GM21717 (cell line): ENCODE data around the gene FABP1.

Experiments
- ATAC-seq: cut with Tn5 transposase; IDR thresholded peaks from one replicate; pipeline ENCODE4 v1.9.1; 2021; ENCODE audit warnings: mild to moderate bottlenecking, moderate library complexity; ENCODE audit not compliant: unreplicated experiment

Gene FABP1

DNA sequence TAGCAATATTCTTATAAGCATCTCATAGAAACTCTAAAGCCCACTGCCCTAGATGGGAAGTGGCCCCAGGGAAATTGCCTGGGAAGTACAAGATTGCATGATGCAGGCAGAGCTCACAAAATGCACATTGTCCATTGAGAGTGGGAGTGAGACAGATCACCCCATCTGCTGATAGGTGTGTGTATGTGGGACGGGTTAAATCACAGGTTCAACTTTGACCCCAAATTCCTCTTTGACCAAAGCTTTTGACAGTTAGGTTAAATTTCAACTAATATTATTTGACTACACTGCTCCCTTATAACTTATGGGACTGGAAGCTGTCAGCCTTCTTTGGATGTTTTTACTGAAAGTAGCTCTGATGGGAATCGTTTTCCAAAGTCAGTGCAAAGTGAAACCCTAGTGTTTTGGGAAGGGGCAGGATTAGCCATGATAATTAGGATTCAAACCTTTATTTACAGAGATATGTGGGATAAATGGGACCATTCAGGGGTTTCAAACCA is 11.4 kb upstream of the FABP1 start:
- ATAC-seq = no peak

DNA sequence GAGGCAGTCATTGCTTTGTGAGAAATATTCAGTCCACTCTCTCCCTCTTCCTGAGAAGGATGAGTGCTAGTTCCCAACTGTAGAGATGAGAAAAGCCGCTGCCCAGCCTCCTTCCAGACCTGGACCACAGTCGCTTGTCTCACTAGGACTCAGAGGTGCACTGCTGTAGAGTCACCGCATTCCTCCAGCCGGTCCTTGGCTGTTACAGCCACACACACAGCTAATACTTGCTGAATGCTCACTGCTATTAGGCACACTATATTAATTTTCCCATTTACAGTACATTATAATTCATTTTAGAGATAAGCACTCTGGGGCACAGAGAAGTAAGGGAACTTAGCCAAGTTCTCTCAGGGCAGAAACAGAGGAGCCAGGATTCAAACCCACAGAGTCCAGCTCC is 10.0 kb upstream of the FABP1 start:
- no peak for ATAC-seq

DNA sequence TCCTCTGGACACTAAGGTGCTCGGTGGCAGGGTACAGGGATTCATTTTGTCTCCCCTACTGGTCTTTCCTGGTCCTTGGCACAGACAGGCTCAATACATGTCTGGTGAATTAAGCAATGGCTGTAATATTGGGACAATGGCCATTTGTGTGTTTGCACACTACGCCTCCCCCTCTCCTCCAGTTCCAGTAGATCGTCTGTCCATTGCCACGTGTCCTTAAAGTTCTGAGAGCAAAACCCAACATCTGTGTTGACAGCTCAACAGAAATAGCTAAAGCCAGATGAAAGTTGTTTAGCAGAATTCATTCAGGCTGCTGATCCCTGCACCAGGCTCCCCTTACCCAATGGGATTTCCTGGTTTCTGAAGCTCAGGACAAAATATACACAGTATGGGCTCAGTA is 9.0 kb upstream of the FABP1 start:
- ATAC-seq = no peak

DNA sequence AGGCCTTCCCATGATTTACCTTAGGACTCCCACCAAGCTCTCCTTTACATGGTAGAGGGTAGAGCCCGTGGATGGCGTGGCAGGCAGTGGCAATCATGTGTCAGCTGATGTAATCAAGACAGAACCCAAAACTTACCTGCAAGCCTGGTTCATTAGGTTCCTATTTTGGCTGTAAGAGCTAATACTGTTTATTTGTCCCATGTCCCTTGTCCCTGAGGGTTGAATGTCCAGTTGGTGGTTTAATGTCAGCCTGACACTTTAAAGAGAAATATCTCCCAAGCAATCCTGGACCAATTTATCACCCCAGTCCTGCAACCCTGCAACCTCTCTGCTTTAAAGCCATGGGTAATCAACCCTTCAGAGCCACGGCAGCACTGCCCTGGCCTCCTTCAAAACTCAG is 6.0 kb upstream of the FABP1 start:
- no peak for ATAC-seq

DNA sequence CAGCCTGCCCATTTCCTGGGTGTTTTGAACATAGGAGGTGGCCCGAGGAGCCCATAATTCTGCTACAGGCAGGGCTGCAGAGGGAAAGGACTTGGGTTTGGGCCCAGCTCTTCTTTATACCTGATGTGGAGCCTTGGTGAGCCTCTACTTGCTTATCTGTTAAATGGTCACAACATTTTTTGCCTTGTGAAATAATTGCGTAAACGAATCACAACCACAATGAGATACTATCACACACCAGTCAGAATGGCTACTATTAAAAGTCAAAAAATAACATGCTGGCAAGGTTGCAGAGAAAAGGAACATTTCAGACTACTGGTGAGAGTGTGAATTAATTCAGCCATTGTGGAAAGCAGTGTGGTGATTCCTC is 4.1 kb upstream of the FABP1 start:
- no peak for ATAC-seq

DNA sequence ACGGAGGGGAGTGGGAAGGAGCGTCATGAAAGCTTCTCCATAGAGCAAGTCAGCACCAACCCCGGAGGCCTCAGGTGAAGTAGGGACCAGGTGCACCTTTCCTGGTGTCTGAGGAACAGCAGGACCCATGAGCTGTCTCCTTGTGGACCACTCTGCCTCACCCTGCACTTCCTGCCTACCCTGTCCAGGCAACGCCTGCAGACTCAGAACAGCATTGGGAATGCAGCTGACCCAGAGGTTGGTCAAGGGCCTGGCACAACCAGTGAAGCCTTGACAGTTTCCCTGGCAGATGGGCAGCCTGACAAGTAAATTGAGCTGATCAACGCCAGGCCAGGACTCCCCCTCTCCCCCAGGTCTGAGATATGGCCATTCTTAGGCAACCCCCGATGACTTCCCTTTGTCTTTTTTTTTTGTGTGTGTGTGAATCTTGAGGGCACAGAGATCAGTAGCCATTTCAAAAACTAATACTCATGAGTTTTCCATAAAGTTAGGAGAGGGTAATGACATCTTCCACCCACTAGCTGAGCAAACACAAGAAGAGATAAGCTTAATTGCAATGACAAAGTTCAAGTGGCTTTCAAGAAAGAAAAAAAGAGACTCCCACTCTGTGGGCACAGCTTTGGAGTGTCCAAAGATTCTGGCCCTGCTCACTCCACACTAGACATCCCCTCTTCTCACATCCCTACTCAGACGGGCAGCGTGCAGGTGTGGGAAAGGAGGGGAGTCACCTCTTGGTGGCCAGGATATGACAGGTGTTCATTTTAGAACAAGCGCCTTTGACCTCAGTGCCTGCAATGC is 3.5 kb upstream of the FABP1 start:
- ATAC-seq = no peak

DNA sequence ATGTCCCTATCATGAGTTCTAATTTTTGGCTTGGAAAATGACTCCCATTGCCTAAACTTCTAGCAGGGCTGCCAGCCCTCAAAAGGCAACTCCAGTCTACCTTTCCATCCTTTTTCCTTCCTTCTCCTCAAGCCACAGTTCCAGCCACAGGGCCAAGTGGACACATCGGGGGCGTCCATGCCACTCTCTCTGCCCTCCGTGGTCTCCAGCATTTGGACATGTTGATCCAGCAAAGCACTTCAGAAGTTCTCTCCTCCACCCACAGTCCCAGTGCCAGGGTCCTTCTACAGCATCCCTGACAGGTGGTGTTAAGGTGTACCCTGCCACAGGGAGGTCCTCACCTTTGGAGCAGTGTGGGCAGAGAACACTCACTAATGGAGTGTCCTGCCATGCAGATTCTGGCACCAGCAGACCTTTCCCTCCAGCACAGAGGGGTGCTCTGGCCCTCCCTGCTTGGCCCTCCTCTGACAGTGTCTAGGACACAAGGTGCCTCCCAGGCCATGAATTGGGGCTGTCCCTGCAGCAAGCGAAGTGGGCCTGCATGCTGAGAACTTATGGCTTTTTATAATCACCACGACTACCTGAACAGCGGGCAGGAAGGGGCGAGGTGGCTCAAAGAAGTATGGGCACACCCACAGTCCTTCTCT is 1.6 kb upstream of the FABP1 start:
- no peak for ATAC-seq

DNA sequence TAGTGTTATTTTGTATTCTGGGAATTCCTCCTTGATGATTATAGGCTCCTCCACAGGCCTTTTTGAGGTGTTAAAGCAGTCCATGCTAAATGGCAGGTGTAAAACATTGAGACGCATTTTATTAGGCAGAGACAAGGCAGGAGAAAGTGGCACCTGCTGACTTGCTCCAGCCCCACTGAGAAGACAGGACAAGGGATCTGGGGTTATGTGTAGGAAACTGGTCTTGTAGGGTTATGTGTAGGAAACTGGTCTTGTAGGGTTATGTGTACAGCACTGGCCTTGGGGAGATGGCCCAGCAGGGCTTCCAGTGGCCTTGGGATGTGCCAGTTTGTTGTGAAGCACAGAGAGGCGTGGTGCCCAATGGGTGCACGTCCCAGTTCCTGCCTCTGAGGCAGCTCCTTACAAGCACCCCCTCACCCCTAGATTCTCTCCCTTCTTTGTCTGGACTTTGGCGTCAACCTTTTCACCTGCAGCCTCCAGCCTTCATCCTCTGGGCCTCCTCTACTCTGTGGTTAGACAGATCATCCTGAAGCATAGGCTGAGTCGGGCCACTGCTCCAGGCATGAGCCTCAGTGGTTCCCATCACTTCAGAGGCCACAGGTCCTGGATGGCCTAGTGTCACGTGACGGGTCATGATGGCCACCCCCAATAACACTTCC is 921 bp upstream of the FABP1 start:
- no peak for ATAC-seq

DNA sequence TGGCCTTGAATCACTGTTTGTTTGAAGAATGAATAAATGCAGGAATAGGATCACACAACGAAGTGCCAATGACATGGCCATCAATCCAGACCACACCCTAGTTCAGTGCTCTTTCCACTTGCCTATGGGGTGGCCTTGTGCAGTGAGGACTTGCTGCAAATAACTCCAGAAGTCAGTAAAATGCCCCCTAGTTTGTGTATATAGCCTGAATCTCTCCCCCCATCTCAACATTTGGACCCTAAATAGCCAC is 299 bp downstream of the FABP1 start:
- no peak for ATAC-seq

DNA sequence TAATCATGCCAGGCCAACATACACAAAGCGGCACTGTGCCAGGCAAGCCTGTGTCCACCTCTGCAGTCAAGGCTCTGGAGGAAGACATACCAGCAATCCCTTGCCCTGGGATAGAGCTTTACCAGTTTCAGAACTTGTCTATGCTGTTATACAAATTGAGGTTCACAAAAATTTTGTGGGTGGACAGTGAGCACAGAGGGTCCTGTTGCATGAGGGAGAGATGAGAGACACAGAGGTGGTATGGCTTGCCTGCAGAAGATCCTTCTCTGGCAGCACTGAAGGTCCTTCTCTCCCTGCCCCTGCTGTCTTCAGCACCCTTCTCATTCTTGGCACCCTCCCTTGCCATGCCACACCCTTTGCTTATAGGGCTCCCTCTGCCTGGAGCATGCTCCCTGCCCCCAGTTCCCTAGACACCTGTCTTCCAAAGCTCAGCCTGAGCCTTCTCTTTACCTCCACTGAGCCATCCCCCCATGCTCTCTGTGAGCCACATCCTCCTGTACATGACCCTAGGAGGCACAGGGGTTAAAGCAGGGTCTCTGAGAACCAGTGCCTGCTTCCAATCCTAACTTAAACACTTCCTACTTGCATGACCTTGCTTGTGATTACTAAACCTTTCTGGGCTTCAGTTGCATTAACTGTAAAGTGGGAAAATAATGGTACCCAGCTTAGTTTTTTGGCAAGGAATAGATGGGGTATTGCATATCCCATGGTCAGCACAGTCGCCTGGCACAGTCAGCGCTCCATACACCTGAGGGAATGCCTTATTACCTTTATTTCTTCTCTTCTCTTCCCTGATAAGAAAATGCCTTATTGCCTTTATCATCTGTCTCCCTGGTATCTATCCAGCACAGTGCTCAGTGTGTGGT is 857 bp downstream of the FABP1 start:
- no peak for ATAC-seq

DNA sequence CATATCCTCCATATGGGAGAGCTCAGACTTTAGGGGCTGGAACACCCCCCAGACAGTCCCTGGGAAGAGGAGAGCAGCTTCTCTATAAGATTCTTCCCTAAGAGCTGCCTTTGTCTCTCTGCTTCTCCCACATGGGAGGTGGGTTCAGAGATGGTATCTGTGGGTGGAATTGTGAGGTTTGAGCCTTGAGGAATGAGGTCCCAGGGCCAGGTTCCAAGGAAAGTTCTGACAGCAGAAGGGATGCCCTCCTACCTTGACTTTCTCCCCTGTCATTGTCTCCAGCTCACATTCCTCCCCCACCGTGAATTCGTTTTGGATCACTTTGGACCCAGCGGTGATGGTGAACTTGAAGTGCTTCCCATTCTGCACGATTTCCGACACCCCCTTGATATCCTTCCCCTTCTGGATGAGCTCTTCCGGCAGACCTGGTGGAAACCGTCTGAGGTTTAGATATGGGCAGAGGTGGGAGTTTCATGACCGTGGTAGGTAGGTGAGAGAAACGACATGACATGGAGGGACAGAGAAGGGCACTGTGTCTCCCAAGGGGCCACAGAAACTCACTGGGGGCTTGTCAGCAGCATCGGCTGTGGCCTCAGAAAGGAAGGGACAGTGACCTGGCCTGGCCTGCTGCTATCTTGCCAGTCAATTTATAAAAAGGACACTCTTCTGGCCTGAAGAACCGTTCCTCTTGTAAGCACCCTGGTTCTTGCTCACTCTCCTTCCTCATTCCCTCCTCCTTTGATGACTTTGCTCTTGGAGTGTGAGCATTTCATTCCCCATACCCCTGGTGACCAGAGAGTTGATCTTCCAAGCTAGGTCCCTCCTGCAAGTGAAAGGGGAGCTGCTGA is 1.7 kb downstream of the FABP1 start:
- ATAC-seq = no peak

DNA sequence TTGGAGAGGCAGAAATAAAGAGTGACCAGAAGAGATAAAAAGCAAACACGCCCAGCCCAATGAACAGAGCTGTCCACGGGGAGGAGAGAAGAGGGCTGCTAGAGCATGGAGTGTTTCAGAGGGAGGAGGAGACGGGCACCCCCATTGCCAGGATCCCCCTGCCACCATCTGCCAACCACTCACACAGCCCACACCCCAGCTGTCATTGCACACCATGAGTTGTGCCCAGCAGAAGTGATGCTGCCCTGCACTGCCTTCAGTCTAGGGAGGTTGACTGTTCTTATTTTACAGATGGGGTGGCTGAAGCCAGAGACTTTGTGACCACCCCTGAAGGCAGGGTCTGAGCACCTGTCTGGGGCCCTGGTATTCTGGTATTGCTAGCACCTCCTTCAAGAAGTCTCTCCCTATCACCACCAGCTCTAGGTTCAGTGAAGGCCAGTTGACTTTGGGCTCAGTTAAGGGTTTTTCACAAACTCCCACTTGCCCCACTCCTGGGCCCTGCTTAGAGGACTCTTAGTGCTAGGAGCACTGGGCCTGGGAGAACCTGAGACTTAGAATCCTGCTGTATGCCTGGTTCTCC is 2.4 kb downstream of the FABP1 start:
- no peak for ATAC-seq

DNA sequence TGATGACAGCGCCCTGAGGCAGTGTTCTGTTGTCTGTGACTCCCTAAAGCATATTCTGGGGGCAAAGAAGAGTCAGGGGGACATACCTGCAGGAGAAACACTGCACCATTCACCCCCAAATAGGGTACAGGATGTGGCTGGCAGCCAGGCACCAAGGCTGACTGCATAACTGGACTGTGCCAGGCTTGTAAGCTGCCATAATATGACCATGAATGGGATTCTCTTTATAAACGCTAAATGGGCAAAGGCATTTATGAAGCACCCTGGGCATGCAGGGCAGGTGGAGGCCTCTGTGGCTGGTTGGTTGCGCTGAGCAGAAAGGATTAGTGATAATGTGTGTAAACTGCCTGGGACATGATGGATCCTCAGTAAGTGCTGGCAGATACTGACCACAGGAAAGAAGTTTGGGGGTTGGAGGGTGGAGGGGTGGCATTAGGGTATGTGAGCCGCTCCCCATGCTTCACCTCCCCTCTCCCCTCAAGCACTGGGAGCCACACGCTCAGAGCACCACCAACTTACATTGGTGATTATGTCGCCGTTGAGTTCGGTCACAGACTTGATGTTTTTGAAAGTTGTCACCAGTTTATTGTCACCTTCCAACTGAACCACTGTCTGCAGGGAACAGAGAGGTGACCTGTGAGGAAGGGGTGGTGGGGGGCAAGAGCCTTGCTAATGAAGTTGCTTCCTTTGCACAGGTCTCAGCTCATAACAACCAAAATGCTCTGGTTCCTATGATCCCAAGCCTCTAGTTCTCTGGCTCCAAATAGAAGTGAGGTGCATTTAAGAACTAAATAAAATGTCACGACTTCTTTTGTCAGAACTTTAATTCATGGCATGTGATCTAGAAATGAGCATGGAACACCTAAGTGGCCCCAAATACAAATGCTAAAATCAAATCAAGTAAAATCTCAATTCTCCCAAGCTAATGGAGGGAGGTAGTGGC is 3.6 kb downstream of the FABP1 start:
- ATAC-seq = no peak

DNA sequence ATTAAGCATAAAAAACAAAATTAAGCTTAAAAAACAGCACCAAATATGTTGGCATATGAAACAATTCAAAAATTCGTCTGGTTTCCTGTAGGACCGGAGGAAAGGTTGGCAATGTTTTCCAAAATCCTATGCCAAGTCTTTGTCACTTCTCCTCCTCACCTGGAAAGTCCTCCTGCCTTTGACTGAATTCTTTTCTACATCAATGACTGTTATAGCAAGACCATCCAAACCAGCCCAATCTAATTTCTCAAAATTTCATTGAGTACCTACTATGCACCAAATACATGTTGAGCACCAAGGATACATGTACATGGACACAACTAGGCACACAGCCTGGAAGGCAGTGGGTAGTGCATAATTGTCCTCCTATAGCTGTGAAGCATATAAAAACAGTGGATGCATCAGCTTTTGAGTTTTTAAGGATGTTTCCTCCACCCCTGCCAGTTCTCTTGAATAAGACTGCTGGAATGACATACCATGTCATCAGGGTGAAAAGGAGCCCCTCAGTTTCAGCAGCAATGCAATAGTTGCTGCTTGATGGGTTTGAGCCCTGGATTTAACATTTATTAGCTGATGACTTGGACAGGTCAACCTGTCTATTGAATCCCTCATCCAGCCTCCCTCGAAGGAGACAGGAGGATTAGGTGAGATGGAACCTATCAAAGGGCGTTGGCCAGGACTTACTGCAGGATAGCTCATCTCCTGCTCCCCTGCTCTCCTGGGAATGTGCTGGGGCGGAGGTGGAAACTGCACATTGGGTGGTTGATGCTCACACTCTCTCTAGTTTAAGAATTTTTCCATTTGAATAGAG is 4.5 kb downstream of the FABP1 start:
- ATAC-seq = no peak

DNA sequence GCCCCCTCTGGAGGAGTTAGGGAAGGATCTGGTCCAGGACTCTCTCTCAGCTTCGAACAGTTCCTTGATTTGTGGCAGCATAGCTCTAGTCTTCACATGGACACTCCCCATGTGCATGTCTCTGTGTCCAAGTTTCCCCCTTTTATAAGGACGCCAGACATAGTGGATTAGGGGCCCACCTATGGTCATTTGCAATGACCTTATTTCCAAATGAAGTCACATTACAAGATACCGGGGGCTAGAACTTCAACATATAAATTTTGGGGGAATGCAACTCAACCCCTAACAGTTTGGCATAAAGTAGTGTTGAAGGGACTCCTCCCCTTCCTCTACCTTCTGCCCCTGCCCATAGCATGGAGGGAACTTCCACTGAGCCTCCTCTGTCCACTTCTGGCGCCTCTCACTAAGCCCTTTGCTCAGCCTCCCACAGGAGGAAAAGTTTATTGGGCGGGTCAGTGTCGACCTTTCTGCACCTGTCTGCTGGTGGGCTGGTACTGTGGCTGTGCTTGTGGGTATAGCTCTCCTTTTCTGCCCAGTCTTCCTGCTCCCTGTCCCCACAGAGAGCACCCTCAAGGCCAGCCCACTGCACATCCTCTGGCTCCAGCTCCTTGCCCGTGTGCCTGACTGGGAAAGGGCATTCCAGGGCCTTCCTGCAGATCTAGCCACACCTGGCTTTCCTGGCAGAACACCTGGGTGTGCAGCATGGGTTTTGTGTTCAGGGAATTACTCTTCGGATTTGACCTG is 5.5 kb downstream of the FABP1 start:
- ATAC-seq = no peak

DNA sequence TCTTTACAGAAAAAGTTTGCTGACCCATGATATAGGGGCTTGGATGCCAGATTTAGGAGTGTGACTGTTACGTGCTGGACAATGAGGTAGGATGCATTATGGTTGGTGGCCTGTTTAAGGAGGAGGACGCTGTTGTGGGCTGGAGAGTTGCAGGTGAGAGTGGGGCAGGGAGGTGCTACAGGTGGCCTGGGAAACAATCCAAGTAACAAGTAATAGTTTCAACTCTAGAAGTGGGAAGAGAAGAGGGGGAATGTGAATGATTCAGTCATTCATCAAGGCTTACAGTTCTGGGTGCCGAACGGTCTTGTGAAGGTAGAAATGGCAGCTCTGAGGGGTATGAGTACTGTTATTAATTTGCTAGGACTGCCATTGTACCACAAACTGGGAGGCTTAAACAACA is 6.2 kb downstream of the FABP1 start:
- ATAC-seq = no peak

DNA sequence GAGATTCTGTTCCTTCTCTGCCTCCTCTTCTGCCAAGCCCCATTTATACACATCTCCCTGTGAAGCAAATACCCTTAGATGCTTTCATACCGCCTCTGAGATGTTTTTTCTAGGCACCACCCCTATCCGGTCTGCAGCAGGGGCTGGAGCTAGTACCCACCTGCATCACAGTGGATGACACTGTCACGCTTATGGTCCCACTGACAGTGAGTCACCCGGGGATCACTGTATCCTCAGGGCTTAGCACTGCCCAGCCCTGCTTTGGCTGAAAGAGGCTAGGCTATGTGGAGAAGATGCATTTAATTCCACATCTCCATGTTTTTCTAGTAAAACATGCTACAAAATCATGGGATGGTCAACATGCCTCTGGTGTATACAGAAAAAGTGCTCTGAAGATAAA is 9.9 kb downstream of the FABP1 start:
- ATAC-seq = no peak
